Activated T-cell treated with anti-CD3 and anti-CD28 coated beads for 24 hours (primary cell): ENCODE data around the gene FRMD7.
"Not testable (repeated sequence)": the region's sequence is repeated elsewhere in the genome, so short reads cannot be mapped to it uniquely, and the experiment has no call there.

Experiments
- DNase-seq: peaks from one replicate; pipeline ENCODE4 v3.0.0-alpha.2; 2020; ENCODE audit warnings: low read depth

The FRMD7 gene

DNA sequence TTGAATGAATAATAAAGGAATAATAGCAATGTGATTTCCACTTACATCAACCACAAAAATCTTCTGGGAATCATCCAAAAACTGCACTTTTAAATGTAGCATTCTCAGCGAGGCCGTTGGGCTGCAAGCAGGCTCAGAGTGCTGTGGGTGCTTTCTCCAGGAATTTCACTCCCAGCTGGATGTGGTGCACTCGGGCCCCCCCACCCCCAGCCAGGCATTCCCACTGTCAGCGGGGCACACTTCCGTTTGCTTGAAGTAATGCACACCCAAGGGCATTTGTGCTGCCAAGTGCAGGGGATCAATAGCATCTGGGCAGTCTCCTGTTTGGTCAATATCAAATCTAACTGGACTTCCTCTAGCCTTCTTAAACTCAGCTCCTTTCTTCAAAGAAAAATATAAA lies at the start of gene FRMD7:
FRMD7 (minus strand) TSS at position 278 of the 400 bp plus-strand sequence; CDS start at position 102, 176 bp downstream.
- DNase-seq = no peak

- DNase-seq = no peak
Observed at GRCh38 chrX:132173647-132174046, 45.8 kb upstream of the FRMD7 start.

DNA sequence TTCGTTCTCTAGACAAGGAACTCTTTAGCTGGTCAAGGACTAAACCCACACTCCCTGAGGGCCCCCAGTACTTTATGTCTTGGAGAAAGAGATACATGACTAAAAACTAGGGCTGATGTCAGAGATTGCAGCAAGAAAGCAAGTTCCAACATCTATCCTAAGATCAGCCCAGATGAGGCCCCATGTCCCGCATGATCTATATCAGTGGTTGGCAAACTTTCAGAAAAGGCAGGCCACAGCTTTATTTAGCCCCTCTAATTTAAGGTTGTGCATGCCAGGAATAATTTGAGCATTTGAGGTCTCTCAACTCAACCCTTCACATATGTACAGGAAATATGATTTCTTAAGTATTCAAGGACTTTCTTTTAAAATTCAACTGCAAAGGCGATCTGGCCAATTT lies 44.1 kb upstream of the FRMD7 start:
- no peak for DNase-seq

GRCh38 chrX:132171478-132171877 lies 43.7 kb upstream of the FRMD7 start:
- no peak for DNase-seq

GRCh38 chrX:132169554-132169953 lies 41.7 kb upstream of the FRMD7 start:
- no peak for DNase-seq

GRCh38 chrX:132165651-132166050 lies 37.8 kb upstream of the FRMD7 start:
- no peak for DNase-seq

DNA sequence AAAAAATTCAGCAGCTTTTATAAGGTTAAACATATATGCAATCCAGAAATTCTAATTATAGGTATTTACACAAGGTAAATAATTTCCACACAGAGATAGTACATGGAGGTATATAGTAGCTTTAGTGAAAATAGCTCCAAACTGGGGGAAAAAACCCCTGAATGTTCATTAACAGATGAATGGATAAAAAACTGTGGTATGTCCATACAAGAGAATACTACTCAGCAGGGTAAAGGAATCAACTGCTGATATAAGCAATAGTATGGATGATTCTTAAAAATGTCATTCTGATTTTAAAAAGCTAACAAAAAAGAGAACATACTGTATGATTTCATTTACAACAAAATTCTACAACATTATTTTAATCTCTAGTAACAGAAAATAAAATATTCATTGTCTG lies 37.2 kb upstream of the FRMD7 start:
- DNase-seq = no peak

DNA sequence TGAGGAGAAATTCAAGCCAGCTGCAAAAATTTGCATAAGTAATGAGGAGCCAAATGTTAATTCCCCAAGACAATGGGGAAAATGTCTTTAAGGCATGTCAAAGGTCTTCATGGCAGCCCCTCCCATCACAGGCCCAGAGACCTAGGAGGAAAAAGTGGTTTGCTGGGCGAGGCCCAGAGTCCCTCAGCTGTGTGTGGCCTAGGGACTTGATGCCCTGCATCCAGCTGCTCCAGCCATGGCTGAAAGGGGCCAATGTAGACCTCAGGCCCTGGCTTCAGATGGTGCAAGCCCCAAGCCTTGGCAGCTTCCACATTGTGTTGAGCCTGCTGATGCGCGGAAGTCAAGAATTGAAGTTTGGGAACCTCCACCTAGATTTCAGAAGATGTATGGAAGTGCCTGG lies 35.3 kb upstream of the FRMD7 start:
- DNase-seq = not testable (repeated sequence)

DNA sequence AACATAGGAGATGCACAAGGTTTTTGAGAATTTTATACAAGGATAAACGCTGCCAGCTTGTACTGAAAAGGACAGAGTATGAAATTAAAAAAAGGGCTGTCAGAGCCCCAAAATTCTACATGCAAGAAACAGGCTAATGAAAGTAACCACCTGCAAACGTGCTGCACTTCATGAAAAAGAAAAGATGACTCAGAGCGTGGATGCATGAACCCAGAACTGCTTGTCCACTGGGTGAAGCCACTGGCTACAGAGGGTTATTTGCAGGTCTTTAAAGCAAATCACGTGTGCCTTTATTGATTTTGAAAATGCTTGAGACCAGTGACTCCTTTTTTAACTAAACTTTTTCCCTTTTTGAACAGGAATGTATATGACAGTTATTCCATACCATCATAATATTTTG lies 25.3 kb upstream of the FRMD7 start:
- no peak for DNase-seq

DNA sequence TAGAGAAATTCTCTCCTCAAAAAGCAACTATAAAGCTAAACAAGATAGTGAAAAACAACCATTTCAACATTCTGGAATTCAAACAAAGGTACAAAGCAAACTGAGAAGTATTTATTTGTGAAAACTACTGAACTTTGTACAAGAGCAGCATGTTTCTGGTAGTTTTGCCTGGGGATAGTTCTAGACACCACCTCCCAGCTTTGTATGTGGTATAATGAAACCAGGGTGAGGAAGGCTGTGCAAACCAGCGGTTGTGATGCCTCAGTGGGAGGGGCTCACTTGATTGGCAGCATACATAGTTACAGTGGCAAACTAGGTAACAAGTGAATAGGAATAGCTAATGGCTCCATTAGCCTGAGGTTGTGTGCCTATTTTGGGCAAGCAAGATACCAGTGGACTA lies 18.6 kb upstream of the FRMD7 start:
- no peak for DNase-seq

GRCh38 chrX:132144061-132144460 lies 16.2 kb upstream of the FRMD7 start:
- no peak for DNase-seq

DNA sequence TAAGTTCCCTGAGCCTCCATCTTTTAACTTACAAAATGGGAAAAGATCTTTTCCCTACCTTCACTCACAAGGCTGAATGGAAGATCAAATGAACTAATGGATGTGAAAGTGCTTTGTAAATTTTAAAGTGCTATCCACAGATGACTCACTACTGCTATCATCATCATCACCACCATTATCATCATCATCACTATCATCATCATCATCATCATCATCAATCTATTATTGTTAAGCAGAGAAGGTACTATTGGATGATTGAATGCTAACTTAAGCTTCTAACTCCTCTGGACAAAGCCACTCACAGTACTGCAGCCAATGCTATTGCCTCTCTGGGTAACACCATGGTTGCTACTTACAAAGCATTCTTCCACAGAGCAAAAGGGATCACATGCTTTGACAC lies 1.9 kb downstream of the FRMD7 start:
- no peak for DNase-seq

GRCh38 chrX:132120913-132121312 lies 6.9 kb downstream of the FRMD7 start:
- no peak for DNase-seq

DNA sequence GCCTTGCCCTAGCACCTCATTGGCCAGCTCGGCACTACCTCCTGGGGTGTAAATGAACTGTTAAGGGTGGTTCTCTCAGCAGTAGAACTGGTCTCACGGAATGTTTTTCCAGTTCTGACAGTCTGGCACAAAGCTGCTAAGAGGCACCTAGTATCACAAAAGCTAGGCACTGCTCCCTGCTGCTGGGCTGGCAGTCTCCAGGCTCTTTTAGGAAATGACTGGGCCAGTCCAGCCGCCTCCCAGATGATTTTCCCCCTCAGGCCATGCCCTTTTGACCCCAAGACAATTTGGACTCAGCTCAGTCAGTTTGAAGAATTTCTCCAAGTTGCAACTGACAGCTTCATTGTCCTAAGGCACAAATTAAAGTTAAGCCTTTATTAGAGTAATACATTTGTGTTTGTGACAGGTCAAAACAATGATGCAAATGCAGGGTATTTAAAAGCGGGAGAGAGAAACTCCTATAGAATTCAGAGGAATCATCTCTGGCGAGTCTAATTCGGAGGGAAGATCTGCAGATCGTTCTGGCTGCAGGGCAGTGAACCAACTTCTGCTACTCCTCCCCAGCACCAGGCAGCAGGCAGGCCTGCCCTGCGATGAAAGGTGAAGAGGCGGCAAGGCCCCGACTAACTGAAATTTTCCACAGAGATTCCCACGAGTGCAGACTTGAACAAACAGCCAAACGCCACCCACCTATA lies 7.9 kb downstream of the FRMD7 start:
- no peak for DNase-seq

- DNase-seq = no peak
Observed at GRCh38 chrX:132119283-132119682, 8.5 kb downstream of the FRMD7 start.

- no peak for DNase-seq
Observed at GRCh38 chrX:132118358-132118757, 9.5 kb downstream of the FRMD7 start.

DNA sequence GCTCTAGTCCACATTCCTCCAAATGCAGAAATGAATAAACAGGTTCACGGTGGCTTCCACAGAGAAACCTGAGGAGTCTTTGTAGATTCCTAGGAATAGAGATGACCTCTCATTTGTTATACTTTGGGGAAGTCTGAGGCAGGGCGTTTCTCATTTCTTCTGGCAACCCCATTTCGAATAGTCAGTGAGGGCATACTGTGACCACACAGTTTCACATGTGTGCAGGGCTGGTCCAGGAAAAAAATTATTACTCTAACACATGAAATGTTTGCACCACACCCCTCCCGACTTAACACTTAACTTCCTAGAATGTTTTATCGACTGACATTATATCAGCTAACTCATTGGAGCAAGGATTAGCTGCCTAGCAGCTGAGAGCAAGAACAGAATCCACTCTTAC lies 12.0 kb downstream of the FRMD7 start:
- DNase-seq = no peak

DNA sequence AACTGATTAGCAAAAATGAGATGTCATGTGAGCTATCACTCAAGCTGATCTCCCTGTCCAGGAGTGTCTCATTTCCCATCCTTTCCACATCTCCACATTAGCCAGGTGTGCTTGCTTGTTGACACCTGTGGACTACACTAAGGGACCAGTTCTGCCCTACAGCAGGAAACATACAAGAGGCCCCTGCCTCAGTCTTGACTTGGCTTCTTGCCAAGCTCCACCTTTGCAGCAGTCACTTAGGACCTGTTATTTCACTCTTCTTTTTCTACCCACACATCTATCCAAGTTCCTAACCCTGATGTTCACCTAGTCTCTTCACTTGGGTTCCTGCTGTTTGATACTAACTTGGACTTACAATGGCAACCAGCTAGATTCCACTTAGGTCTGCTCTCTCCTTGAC lies 13.2 kb downstream of the FRMD7 start:
- no peak for DNase-seq

GRCh38 chrX:132107291-132107690 lies 20.5 kb downstream of the FRMD7 start:
- DNase-seq = no peak

- no peak for DNase-seq
Observed at GRCh38 chrX:132101799-132102198, 26.0 kb downstream of the FRMD7 start.

DNA sequence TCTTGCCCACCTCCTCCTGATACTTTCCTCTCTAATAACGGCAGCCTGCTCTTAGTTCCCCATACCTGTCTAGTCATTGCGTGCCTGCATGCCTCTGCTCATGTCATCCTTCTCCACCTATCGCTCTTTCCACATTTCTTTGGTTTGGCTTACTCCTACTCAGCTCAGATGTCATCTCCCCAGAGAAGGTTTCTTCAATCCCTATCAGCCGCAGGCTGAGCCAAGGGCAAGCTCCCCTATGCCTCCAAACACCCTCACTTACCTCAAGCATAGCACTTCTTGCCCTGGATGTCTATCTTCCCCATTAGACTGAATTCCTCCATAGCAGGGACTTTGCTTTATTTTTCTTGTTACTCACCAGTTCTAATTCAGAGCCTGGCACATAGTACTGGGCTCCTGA lies 26.6 kb downstream of the FRMD7 start:
- DNase-seq = no peak

GRCh38 chrX:132098704-132099103 lies 29.1 kb downstream of the FRMD7 start:
- not testable (repeated sequence) for DNase-seq

- no peak for DNase-seq
Observed at GRCh38 chrX:132094164-132094563, 33.7 kb downstream of the FRMD7 start.

DNA sequence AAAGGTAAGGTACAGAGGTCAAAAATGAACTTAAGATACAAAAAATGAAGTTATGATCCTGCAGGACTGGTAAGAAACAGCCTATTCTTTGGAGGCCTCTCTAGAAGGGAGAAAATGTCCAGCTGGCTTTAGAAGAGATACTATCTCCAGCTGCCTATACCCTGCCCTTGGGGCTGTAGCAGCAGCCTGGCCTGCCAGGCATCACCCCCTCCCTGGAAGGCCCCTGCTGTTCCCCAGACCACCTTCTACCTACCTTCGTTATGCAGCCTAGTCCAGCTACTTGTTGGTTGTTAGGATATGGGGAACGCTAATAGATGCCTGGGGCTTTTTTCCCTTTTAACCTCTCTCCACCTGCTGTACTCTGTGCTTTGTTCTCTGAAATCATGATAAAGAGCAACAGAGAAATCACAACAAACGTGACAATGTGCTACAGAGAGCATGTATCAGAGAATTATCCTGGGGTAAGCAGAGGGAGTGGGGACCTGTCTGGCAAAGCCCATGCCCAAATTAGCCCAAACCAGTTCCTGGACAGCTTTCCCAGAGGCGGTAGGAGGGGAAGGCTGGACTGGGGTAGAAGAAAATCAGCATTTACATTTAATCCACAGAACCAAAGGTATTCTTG lies 34.5 kb downstream of the FRMD7 start:
- DNase-seq = no peak
